Fibroblast of the aortic adventitia (primary cell): ENCODE measurements around the gene CLDN1. TPM values are rescaled to one million over a fixed set of nuclear protein-coding genes. Genes with fewer than 3 reads are reported as not detected.

Source experiments
- DNase-seq: peaks from one replicate; pipeline ENCODE4 v3.0.0-alpha.2; 2010; ENCODE audit warnings: low read depth
- H3K4me3 ChIP-seq: 2 replicates; pipeline ENCODE4 v1.5.1; 2011; ENCODE audit warnings: low read depth, mild to moderate bottlenecking, control low read depth, low read length, moderate library complexity
- total RNA-seq: library from RNA; depleted of rRNA; stranded (reverse); fragments of >200 nt; gene quantifications from 2 replicates; pipeline ENCODE4 v1.2.3, GENCODE V29; 2012; ENCODE audit warnings: low replicate concordance
- TF ChIP-seq, protein P1 (sequence below): IDR thresholded peaks from 2 replicates; pipeline ENCODE4 v1.5.1; 2011; ENCODE audit warnings: mild to moderate bottlenecking, low read length, control low read depth, inconsistent platforms; ENCODE audit not compliant: insufficient read depth

CLDN1 gene
- total RNA-seq, 1 donor: 0.18 TPM

DNA sequence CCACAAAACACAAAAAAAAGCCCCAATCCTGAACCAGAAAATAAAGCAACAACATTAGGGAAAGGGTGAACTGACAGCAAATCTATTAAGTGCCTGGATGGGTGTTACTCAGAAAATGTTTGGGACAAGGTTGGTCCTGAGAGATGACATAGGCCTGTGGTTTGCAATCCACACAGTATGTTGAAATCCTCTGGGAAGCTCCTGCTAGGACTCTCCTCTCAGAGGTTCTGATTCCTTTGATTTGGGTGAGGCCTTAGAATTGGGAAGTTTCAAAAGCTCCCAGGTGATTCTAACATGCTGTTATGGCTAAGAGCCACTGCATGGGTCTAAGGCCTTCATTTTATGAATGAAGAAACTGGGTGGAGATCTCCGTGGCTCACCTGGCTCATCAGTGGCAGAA lies 18.4 kb downstream of the CLDN1 start:
- no peak for DNase-seq
- TF ChIP-seq, protein P1, sequence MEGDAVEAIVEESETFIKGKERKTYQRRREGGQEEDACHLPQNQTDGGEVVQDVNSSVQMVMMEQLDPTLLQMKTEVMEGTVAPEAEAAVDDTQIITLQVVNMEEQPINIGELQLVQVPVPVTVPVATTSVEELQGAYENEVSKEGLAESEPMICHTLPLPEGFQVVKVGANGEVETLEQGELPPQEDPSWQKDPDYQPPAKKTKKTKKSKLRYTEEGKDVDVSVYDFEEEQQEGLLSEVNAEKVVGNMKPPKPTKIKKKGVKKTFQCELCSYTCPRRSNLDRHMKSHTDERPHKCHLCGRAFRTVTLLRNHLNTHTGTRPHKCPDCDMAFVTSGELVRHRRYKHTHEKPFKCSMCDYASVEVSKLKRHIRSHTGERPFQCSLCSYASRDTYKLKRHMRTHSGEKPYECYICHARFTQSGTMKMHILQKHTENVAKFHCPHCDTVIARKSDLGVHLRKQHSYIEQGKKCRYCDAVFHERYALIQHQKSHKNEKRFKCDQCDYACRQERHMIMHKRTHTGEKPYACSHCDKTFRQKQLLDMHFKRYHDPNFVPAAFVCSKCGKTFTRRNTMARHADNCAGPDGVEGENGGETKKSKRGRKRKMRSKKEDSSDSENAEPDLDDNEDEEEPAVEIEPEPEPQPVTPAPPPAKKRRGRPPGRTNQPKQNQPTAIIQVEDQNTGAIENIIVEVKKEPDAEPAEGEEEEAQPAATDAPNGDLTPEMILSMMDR: no peak
- no peak overlapping the region for H3K4me3 ChIP-seq

GRCh38 chr3:190302212-190302867 lies 19.9 kb downstream of the CLDN1 start:
- no peak overlapping the region for H3K4me3 ChIP-seq
- TF ChIP-seq, protein P1: no peak
- DNase-seq: no peak

DNA sequence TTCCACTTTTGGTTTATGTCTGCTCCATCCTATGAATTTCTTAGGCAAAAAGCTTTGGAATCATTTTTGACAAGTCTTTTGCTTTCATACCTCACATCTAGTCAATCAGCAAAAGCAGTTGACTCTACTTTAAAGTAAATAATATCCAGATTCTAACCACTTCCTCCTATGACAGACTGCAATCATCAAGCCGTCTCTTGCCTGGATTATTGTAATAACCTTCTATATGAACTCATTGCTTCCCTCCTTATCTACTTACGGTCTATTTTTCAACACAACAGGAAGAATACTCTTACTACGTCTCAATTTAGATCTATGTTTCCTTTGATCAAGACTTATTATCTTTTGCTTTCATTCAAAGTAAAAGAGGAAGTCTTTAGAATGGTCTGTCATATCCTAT lies 20.7 kb downstream of the CLDN1 start:
- no peak overlapping the region for H3K4me3 ChIP-seq
- no peak for DNase-seq
- TF ChIP-seq, protein P1: no peak

DNA sequence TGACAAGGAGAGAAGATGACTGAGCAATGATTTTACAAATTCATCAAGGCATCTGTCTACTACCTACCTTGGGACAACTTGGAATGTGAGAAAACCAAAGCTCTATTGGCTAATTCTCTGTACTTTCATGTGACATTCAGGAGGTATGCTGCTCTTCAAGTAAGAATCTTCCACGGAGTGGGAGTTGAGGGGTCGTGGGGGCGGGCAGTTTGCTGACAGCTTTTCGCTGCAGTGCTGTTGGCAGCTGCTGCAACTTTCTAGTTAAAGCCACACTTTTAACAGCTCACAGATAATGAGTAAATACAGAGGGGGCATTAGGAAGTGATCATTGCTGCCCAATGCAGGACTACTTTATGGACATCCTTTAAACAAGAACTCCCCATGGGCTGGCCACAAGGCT lies 22.3 kb downstream of the CLDN1 start:
- no peak overlapping the region for H3K4me3 ChIP-seq
- TF ChIP-seq, protein P1: no peak
- no peak for DNase-seq

DNA sequence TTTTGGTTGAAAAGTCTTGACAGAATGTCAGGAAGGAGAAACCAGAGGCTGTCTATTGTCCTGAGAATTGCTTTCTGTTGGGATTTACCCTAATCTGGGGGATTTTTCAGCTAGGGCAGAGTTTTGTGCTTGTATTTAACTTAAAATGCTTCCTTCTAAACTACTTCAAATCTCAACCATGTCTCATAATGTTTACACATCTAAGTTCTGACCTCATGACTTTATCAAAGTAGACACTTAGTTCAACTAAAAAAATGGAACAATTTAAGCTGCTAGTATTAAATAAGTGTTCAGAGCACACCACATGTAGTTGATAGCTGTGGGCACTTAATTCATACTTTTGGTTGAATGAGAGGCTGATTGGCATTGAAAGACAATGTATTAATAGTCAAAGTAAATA lies 28.2 kb downstream of the CLDN1 start:
- no peak overlapping the region for H3K4me3 ChIP-seq
- no peak for DNase-seq
- TF ChIP-seq, protein P1: no peak

GRCh38 chr3:190293621-190294020 lies 28.6 kb downstream of the CLDN1 start:
- DNase-seq: no peak
- H3K4me3 ChIP-seq: no peak overlapping the region
- TF ChIP-seq, protein P1: no peak

DNA sequence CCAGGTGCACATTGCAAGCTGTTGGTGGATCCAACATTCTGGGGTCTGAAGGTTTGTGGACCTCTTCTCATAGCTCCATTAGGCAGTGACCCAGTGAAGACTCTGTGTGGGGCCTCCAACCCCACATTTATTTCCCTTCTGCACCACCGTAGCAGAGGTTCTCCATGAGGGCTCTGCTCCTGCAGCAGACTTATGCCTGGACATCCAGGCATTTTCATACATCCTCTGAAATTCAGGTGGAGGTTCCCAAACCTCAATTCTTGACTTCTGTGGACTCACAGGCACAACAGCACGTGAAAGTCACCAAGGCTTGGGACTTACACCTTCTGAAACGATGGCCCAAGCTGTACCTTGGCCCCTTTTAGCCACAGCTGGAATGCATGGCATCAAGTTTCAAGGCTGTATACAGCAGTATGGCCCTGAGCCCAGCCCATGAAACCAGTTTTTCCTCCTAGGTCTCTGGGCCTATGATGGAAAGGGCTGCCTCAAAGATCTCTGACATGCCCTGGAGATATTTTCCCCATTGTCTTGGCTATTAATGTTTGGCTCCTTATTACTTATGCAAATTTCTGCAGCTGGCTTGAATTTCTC lies 30.2 kb downstream of the CLDN1 start:
- no peak for DNase-seq
- TF ChIP-seq, protein P1: no peak
- no peak overlapping the region for H3K4me3 ChIP-seq
